Measurements from ENCODE around the gene ARHGAP9. TPM values are rescaled to one million over a fixed set of nuclear protein-coding genes. Genes with fewer than 3 reads are reported as not detected.
"Not testable (repeated sequence)": the region's sequence is repeated elsewhere in the genome, so short reads cannot be mapped to it uniquely, and the experiment has no call there.

The ARHGAP9 gene
- total RNA-seq, 1 donor from 2014 or later = 2.9 TPM

DNA sequence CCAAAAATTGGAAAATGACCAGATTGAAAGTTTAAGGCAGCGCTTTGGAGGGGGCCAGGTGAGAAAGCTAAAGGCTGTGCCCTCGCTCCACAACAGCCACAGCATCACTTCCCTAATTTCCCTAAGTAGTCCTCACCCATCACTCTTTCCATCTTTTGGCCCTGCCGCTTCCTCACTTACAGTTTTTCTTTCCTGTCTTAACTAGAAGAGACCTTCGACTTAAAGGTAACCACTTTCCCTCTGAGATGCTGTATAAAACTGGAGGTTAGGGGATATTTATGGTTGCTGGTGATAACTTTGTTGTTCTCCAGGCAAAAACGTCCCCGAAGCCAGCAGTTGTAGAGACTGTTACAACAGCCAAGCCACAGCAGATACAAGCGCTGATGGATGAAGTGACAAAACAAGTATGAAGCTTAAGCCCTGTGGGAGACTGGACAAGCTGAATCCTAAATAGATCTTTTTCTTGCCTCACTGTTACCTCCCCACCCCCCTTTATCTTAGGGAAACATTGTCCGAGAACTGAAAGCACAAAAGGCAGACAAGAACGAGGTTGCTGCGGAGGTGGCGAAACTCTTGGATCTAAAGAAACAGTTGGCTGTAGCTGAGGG is 36.4 kb upstream of the ARHGAP9 start:
- no peak for DNase-seq (ENCODE audit: low spot score)
- Mint-ChIP-seq H3K4me3 (ENCODE audit: unreplicated experiment) (no peak overlapping the region), H3K4me1 (ENCODE audit: low read depth) (peaks cover 39% of the 10 kb centered on the region)

GRCh38 chr12:57515408-57515933 is 35.8 kb upstream of the ARHGAP9 start:
- TF ChIP-seq CTCF (IDR thresholded peaks at IDR 0.05) = no peak
- peaks cover 62% of the 10 kb centered on the region for H3K36me3 Mint-ChIP-seq (ENCODE audit: low read depth)
- H3K9me3 Mint-ChIP-seq (ENCODE audit: low read depth) = no peaks in the 10 kb centered on the region
- no peak for DNase-seq (ENCODE audit: low spot score)
- peaks cover 36% of the 10 kb centered on the region for H3K4me1 Mint-ChIP-seq (ENCODE audit: low read depth)
- no peaks in the 10 kb centered on the region for H3K27me3 Mint-ChIP-seq (ENCODE audit: low read depth)
- H3K27ac Mint-ChIP-seq (ENCODE audit: unreplicated experiment) = peak overlapping the region; percentile 74
- no peak overlapping the region for H3K4me3 Mint-ChIP-seq (ENCODE audit: unreplicated experiment)

More for the DNA sequence above, 36.4 kb upstream of the ARHGAP9 start:
- peaks cover 62% of the 10 kb centered on the region for H3K36me3 Mint-ChIP-seq (ENCODE audit: low read depth)
- no peaks in the 10 kb centered on the region for H3K27me3 Mint-ChIP-seq (ENCODE audit: low read depth)
- no peaks in the 10 kb centered on the region for H3K9me3 Mint-ChIP-seq (ENCODE audit: low read depth)
- TF ChIP-seq CTCF (IDR thresholded peaks at IDR 0.05) = no peak
- peak overlapping the region; percentile 47 for H3K27ac Mint-ChIP-seq (ENCODE audit: unreplicated experiment)

GRCh38 chr12:57514720-57515407 is 35.2 kb upstream of the ARHGAP9 start:
- Mint-ChIP-seq H3K36me3 (ENCODE audit: low read depth) (peaks cover 60% of the 10 kb centered on the region), H3K27ac (ENCODE audit: unreplicated experiment) (peak overlapping the region; percentile 74)
- no peak for DNase-seq (ENCODE audit: low spot score)

GRCh38 chr12:57514246-57514645 is 34.6 kb upstream of the ARHGAP9 start:
- peak overlapping the region; percentile 57 for H3K27ac Mint-ChIP-seq (ENCODE audit: unreplicated experiment)
- H3K4me3 Mint-ChIP-seq (ENCODE audit: unreplicated experiment); H3K27me3 Mint-ChIP-seq (ENCODE audit: low read depth); H3K9me3 Mint-ChIP-seq (ENCODE audit: low read depth); DNase-seq (ENCODE audit: low spot score): not testable (repeated sequence)
- peaks cover 31% of the 10 kb centered on the region for H3K4me1 Mint-ChIP-seq (ENCODE audit: low read depth)
- H3K36me3 Mint-ChIP-seq (ENCODE audit: low read depth) = peaks cover 59% of the 10 kb centered on the region

More at GRCh38 chr12:57514720-57515407, 35.2 kb upstream of the ARHGAP9 start:
- Mint-ChIP-seq H3K9me3 (ENCODE audit: low read depth) (no peaks in the 10 kb centered on the region), H3K27me3 (ENCODE audit: low read depth) (no peaks in the 10 kb centered on the region), H3K4me1 (ENCODE audit: low read depth) (peaks cover 36% of the 10 kb centered on the region), H3K4me3 (ENCODE audit: unreplicated experiment) (no peak overlapping the region)
- TF ChIP-seq CTCF (IDR thresholded peaks at IDR 0.05) = no peak

DNA sequence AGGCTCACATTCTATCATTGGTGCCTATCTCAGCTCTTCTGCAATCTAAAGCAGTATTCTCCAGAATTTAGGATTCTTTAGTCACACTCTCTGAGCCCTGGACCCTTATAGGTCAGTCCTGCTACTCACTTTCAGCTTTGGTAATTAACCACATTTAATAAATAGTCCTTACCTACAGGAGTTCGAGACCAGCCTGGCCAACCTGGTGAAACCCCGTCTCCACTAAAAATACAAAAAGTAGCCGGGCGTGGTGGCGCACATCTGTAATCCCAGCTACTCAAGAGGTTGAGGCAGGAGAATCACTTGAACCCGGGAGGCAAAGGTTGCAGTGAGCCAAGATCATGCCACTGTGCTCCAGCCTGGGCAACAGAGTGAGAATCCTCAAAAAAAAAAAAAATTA is 34.0 kb upstream of the ARHGAP9 start:
- Mint-ChIP-seq H3K36me3 (ENCODE audit: low read depth) (peaks cover 54% of the 10 kb centered on the region), H3K4me1 (ENCODE audit: low read depth) (peaks cover 26% of the 10 kb centered on the region), H3K27ac (ENCODE audit: unreplicated experiment) (peak overlapping the region; percentile 32)
- not testable (repeated sequence) for H3K9me3 Mint-ChIP-seq (ENCODE audit: low read depth); H3K4me3 Mint-ChIP-seq (ENCODE audit: unreplicated experiment); H3K27me3 Mint-ChIP-seq (ENCODE audit: low read depth); DNase-seq (ENCODE audit: low spot score)

DNA sequence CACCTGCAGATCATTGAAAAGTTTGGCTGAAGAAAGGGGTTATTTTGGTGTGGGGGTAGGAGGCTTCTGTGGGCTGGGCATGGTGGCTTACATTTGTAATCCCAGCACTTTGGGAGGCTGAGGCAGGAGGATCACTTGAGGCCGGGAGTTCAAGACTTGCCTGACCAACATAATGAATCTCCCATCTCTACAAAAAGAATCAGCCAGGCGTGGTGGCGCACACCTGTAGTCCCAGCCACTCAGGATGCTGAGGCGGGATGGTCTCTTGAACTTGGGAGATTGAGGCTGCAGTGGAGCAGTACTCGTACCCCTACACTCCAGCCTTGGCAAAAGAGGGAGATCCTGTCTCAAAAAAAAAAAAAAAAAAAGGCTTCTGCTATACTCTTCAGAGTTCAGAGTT is 33.6 kb upstream of the ARHGAP9 start:
- DNase-seq (ENCODE audit: low spot score) = no peak
- TF ChIP-seq CTCF (IDR thresholded peaks at IDR 0.05) = no peak
- Mint-ChIP-seq H3K9me3 (ENCODE audit: low read depth) (no peaks in the 10 kb centered on the region), H3K4me3 (ENCODE audit: unreplicated experiment) (no peak overlapping the region), H3K36me3 (ENCODE audit: low read depth) (peaks cover 51% of the 10 kb centered on the region), H3K4me1 (ENCODE audit: low read depth) (peaks cover 22% of the 10 kb centered on the region), H3K27ac (ENCODE audit: unreplicated experiment) (peak overlapping the region; percentile 37), H3K27me3 (ENCODE audit: low read depth) (no peaks in the 10 kb centered on the region)

All from chondrocyte (in vitro differentiated cells).